Activated CD4-positive, CD25-positive, alpha-beta regulatory T cell treated with anti-CD3 and anti-CD28 coated beads, Interleukin-2, amount 50 U/mL, for 16 hours (primary cell): ENCODE data around the gene PRPF6.

Source experiments
- DNase-seq: peaks from one replicate; pipeline ENCODE4 v3.0.0-alpha.2; 2020; ENCODE audit warnings: low read depth, low spot score

PRPF6 gene

GRCh38 chr20:64035933-64036345 lies 55.0 kb downstream of the PRPF6 start, which contains the start of gene C20orf204:
TSS of gene C20orf204 (plus strand) at chr20:64036182. CDS start at chr20:64036324, 142 bp downstream.
- no peak for DNase-seq

DNA sequence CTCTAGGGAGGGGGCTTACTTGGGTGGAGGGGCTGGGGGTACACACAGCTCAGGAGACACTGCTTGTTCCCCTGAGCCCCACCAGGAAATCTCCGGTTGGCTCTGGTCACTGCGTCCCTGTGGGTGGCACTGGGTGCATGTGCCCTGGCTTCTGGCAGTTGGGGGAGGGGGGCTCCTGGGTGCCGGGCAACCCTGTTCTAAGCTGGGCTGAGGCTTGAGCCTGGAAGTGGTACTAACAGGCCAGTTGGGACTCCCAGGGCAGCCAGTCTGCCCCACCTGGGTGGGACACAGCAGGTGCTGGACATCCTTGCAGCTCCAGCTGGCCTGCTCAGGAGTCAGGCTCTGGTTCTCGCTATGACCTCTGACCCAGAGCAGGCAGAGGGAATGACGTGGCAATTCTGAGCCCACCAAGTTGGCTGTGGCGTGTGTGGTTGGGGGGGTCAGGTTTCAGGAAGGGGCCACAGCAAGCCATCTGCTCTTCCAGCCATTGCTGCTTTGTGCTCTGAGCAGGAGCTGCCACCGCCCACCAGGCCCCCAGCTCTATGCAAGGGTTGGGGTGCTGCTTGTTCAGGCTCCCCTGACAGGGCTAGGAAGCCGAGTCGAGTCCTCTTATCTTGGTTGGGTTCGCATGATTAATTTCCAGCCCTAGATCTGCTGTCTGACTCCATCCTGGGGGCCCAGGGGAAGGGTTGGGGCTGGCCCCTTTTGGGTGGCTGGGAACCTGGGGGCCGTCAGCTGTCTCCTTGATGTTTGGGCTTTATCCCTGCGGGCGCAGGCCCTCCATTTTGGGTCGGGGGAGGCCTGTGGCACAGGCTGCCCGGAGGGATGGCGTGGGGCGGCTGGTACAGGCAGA lies 55.6 kb downstream of the PRPF6 start:
- DNase-seq, result no peak

GRCh38 chr20:64037199-64037497 lies 56.2 kb downstream of the PRPF6 start:
- no peak for DNase-seq

DNA sequence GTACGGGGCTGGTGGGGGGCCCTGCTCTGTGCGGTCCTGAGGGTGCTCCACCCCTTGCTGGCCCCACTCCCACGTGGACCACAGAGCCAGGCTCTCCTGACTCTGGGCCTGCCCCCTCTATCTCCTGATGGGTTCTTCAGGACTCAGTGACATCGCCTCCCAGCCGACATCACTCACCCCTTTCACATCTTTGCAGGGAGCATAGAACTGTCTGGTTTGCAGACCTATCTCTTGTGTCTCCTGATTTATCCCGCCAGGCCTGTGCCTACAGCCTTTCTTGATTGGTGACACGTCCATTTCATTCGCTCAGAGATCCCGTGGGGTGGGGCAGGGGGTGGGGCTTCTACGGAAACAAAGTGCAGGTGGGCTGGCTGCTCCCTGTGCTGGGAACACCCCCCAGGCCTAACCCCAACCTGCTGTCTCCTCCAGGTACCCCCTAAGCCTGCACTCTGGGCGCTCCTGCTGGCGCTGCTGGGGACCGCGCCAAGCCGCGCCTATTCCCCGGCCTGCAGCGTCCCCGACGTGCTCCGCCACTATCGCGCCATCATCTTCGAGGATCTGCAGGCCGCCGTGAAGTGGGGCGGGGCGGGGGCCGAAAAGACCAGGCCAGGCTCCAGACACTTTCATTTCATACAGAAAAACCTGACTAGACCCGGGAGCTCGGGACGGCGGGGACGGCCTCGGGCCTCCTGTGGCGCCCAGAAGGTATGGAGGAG lies 56.7 kb downstream of the PRPF6 start:
- no peak for DNase-seq

DNA sequence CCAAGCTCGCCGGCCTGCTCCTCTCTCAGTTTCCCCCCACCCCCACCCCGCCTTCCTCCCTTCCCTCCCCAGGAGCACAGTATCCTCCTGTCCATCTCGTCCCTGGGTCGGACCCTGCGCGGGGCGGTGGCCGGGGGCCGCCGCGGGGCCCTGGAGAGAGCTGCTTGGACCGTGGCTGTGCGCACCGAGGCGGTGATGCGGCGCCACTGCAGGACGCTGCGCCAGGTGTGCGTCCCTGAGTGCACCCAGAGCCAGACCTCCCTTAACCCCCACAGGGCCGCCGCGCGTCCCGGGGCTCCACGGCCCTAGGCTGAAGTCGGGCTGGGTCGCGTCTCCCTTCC lies 57.3 kb downstream of the PRPF6 start:
- no peak for DNase-seq

GRCh38 chr20:64038565-64039292 lies 57.8 kb downstream of the PRPF6 start:
- DNase-seq, result peak; percentile 42

GRCh38 chr20:64039293-64040160 lies 58.6 kb downstream of the PRPF6 start:
- no peak for DNase-seq

- no peak for DNase-seq
Measured at GRCh38 chr20:64040231-64041039, 59.5 kb downstream of the PRPF6 start.

- no peak for DNase-seq
Measured at GRCh38 chr20:64041040-64041780, 60.3 kb downstream of the PRPF6 start.

DNA sequence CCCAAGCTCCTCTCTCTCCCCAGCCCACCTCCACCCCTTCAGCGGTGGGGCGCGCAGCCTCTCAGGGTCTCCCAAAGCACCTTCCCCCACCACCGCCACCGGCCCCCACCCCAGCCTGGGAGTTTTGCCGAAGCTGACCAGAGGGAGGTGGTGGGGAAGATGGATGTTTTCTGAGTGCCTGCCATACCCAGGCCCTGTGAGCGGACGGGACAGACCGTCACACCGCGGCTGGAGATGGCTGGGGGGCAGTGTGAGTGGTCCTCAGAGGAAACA lies 60.8 kb downstream of the PRPF6 start:
- no peak for DNase-seq

DNA sequence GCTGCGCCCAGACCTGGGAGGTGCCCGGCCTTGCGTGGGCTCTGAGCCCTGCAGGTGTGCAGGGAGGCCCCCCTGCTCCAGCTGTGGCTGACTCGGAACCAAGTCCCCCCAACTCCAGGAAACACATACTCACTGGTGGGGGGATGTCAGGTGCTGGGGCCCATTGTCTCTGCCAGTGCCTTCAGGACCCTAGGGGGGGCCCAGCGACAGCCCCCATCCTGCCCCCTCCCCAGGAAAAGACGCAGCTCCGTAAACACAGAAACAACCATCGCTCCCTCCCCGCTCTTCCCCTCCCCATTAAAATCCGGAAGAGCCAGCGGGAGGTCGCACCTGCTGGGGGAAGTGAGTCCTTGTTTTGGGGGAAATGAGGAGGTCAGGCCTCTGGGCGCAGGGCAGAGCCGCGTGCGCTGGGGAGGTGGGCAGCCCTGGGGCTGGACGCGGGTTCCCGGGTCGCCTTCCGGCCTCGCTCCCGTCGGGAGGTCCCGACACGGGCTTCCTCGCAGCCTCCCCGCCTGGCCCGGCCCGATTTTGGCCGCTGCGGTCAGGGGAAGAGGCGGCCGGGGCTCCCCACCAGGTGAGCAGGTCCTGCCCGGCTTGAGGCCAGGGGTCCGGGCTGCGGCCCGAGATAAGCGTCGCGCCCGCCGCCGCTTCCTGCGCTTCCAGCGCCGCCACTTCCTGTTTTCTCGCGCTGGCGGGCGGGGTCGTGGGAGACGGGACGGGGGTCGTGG lies 61.3 kb downstream of the PRPF6 start:
- no peak for DNase-seq

DNA sequence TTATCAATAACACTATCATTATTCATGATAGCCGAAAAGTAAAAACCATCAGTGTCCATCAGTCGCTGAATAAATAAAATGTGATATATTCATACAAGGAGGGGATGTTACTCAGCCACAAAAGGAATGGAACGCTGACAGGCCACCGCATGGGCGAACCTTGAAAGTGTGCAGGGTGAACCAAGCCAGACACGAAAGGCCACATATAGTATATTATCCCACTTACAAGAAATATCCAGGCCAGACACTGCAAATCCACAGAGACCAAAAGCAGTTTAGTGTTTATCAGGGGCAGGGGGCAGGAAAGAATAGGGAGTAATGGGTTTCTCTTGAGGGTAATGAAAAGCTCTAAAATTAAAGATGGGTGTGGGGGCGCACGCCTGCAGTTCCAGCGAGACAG lies 62.8 kb downstream of the PRPF6 start:
- no peak for DNase-seq

DNA sequence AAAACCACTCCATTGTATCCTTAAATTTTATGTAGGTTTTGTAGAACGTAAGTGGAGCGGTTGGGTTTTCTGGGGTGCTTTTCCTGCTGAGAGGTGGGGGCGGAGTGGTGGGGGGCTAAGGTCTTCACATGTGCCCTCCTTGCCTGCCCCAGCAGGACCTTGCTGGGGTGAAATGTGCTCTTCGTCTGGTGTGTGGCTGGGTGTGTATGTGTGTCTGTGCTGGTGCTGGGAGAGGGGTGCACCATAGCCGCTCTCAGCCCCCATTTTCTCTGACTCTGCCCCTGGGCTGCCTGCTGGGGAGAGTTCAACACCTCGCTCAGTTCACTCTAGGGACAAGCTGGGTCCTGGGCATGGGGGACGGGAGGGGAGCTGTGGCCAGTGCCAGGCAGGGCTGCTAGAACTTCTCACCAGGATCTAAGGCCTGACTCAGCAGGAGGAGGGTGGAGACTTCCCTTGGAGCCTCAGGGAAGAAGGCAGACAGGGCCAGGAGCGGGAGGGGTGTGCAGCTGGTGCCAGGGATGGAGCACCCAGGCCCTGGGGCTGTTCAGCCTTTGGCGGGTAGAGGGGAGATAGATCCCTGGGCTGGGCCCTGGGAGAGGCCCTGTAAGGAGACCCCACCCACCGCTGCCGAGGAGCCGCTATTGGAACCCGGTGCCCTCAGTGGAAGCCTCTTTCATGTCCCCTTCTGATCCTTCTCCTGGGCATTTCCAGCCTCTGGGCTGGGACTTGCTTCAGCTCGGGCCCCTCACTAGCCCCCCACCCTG lies 63.7 kb downstream of the PRPF6 start:
- DNase-seq, result no peak

- DNase-seq, result no peak
Measured at GRCh38 chr20:64045346-64046011, 64.5 kb downstream of the PRPF6 start.

DNA sequence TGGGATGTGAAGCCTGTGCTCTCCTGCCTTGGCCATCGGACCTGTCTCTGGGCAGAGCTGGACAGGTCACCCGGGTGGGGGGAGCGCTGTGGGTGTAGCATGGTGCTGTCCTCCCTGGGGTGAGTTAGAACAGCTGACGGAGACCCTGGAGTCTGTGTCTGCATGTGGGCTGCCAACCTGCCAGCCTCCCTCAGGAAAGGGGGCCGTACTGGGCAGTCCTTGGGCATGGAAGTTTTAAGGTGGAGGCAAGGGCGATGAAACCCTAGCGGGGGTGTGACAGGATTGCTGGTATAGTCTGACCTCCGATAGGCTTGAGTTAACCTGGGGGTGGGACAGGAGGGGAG lies 66.1 kb downstream of the PRPF6 start:
- no peak for DNase-seq

DNA sequence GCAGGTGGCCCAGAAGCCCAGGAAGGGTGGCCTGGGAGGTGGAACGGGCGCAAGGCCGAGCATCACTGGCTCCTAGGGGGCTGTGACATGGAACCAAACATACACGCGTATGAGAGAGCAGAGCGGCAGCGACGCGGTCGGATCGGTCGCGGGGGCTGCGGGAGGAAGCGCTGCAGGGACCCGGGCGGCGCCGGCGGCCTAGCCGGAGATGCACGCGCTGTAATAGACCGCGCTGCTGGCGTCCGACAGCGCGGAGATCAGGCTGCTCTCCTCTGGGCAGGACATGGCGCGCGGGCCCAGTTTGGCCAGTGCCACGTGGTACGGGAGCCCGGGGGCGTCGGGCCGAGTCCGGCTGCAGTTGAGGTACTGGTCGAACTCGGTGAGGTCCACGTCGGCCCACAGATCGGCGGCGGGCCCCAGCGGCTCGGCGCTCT lies 67.1 kb downstream of the PRPF6 start:
- no peak for DNase-seq

GRCh38 chr20:64048402-64049044 lies 67.6 kb downstream of the PRPF6 start:
- no peak for DNase-seq
